Fibroblast of lung (primary cell): ENCODE measurements around the gene UXS1. TPM values are rescaled to one million over a fixed set of nuclear protein-coding genes. Genes with fewer than 3 reads are reported as not detected.
A peak's percentile ranks its signal among the peaks of the same experiment; 100 is the strongest.

Source experiments
- DNase-seq, 2 donors: peaks; one replicate each; pipeline versions ENCODE4 v3.0.0 to v3.0.0-alpha.2; 2010; ENCODE audit warnings: low read depth in 2 of 2
- H2AFZ ChIP-seq: 2 replicates; pipeline ENCODE4 v1.5.1; 2012; ENCODE audit warnings: low read length, control low read depth, inconsistent platforms
- H3K27ac ChIP-seq: 2 replicates; pipeline ENCODE4 v1.5.1; 2011; ENCODE audit warnings: low read length, control low read depth; ENCODE audit not compliant: insufficient read depth
- H3K27me3 ChIP-seq: 2 replicates; pipeline ENCODE4 v1.5.1; 2011; ENCODE audit warnings: mild to moderate bottlenecking, low read length; ENCODE audit not compliant: control insufficient read depth, insufficient read depth
- H3K36me3 ChIP-seq: 2 replicates; pipeline ENCODE4 v1.5.1; 2011; ENCODE audit warnings: low read length; ENCODE audit not compliant: control insufficient read depth, insufficient read depth
- H3K4me1 ChIP-seq: 2 replicates; pipeline ENCODE4 v1.5.1; 2011; ENCODE audit warnings: low read length; ENCODE audit not compliant: control insufficient read depth, insufficient read depth; ENCODE audit errors: extremely low read depth
- H3K4me2 ChIP-seq: 2 replicates; pipeline ENCODE4 v1.5.1; 2011; ENCODE audit warnings: low read length, control low read depth; ENCODE audit not compliant: insufficient read depth; ENCODE audit errors: extremely low read depth
- H3K4me3 ChIP-seq, 4 experiments: fragments of 200-600 bp in 1 of 4; sonication (generic) in 1 of 4; replicated peaks in 1 of 4; 2 replicates each; pipeline ENCODE4 v1.5.1; 2011 to 2016; ENCODE audit warnings: low read length in 4 of 4, low read depth in 3 of 4, mild to moderate bottlenecking in 3 of 4, control low read depth in 2 of 4, inconsistent platforms in 1 of 4, mixed read lengths in 1 of 4; ENCODE audit not compliant: insufficient read depth in 1 of 4; ENCODE audit errors: control extremely low read depth in 1 of 4
- H3K79me2 ChIP-seq: 2 replicates; pipeline ENCODE4 v1.5.1; 2012; ENCODE audit warnings: mild to moderate bottlenecking, low read length, inconsistent platforms; ENCODE audit not compliant: control insufficient read depth, insufficient read depth
- H3K9ac ChIP-seq: 2 replicates; pipeline ENCODE4 v1.5.1; 2011; ENCODE audit warnings: mild to moderate bottlenecking, low read length, control low read depth; ENCODE audit not compliant: insufficient read depth
- H3K9me3 ChIP-seq: 2 replicates; pipeline ENCODE4 v1.5.1; 2012; ENCODE audit warnings: low read depth, low read length; ENCODE audit not compliant: control insufficient read depth, insufficient read depth
- H4K20me1 ChIP-seq: 2 replicates; pipeline ENCODE4 v1.5.1; 2011; ENCODE audit warnings: low read length; ENCODE audit not compliant: control insufficient read depth, insufficient read depth; ENCODE audit errors: extremely low read depth
- CTCF ChIP-seq, 2 donors: IDR thresholded peaks in 1 of 2; conservative IDR thresholded peaks in 1 of 2; 1 replicate in 1 of 2; 2 replicates in 1 of 2; pipeline ENCODE4 v1.5.1; 2011 to 2012; ENCODE audit warnings: low read length in 2 of 2, control low read depth in 1 of 2, inconsistent platforms in 1 of 2, low read depth in 1 of 2, mild to moderate bottlenecking in 1 of 2
- EZH2 ChIP-seq: IDR thresholded peaks from 2 replicates; pipeline ENCODE4 v1.5.1; 2012; ENCODE audit warnings: low read length, control low read depth, mild to moderate bottlenecking; ENCODE audit errors: missing control alignments
- polyA plus RNA-seq, 2 donors: library from polyadenylated mRNA; depleted of rRNA in 1 of 2; stranded (reverse) in 1 of 2; unstranded in 1 of 2; fragments of >200 nt; gene quantifications; 2 replicates each; pipeline ENCODE4 v1.2.1, GENCODE V29; 2011 to 2012; ENCODE audit warnings: missing spikeins in 1 of 2
- total RNA-seq: library from RNA; depleted of rRNA; stranded (reverse); fragments of >200 nt; gene quantifications from 2 replicates; pipeline ENCODE4 v1.2.1, GENCODE V29; 2014

Gene UXS1
- total and polyA plus RNA-seq, 2 donors (not counting 1 experiment from before 2014, with no cell fraction given), result 23.1 to 59.8 TPM

- Histone ChIP-seq H2AFZ (no peak overlapping the region), H3K27ac (no peak overlapping the region), H3K27me3 (no peaks in the 10 kb centered on the region), H3K79me2 (no peaks in the 10 kb centered on the region), H3K9me3 (no peaks in the 10 kb centered on the region), H3K4me3 (no peak overlapping the region), H3K9ac (no peak overlapping the region), H3K4me2 (no peak overlapping the region), H3K36me3 (no peaks in the 10 kb centered on the region), H3K4me1 (no peaks in the 10 kb centered on the region), H4K20me1 (no peaks in the 10 kb centered on the region)
- TF ChIP-seq EZH2, result no peak
- no peak for TF ChIP-seq CTCF (conservative IDR thresholded peaks at IDR 0.05 in 1 of 2, IDR thresholded peaks at IDR 0.05 in 1 of 2; ENCODE audit: low read depth in 1 of 2, low read length in 2 of 2)
- DNase-seq, result peak in 1 of 2 donors; percentile 55
Measured at GRCh38 chr2:106127282-106127771, 66.8 kb downstream of the UXS1 start.

GRCh38 chr2:106126705-106127281 lies 67.3 kb downstream of the UXS1 start:
- Histone ChIP-seq H3K9ac (no peak overlapping the region), H3K4me2 (no peak overlapping the region), H3K27ac (no peak overlapping the region), H3K9me3 (no peaks in the 10 kb centered on the region), H4K20me1 (no peaks in the 10 kb centered on the region), H2AFZ (no peak overlapping the region), H3K4me1 (no peaks in the 10 kb centered on the region), H3K4me3 (no peak overlapping the region), H3K79me2 (no peaks in the 10 kb centered on the region), H3K27me3 (no peaks in the 10 kb centered on the region), H3K36me3 (no peaks in the 10 kb centered on the region)
- no peak for TF ChIP-seq EZH2
- no peak for TF ChIP-seq CTCF (conservative IDR thresholded peaks at IDR 0.05 in 1 of 2, IDR thresholded peaks at IDR 0.05 in 1 of 2; ENCODE audit: low read depth in 1 of 2, low read length in 2 of 2)
- no peak for DNase-seq

- H3K4me3 ChIP-seq, result no peak overlapping the region
- H3K27ac ChIP-seq, result no peak overlapping the region
- H3K27me3 ChIP-seq, result no peaks in the 10 kb centered on the region
- H3K4me2 ChIP-seq, result no peak overlapping the region
- no peak overlapping the region for H2AFZ ChIP-seq
- no peaks in the 10 kb centered on the region for H3K9me3 ChIP-seq
- DNase-seq, result no peak
- H4K20me1 ChIP-seq, result no peaks in the 10 kb centered on the region
- TF ChIP-seq EZH2 (no peak), CTCF (conservative IDR thresholded peaks at IDR 0.05 in 1 of 2, IDR thresholded peaks at IDR 0.05 in 1 of 2; ENCODE audit: low read depth in 1 of 2, low read length in 2 of 2) (no peak)
- no peaks in the 10 kb centered on the region for H3K4me1 ChIP-seq
- no peaks in the 10 kb centered on the region for H3K79me2 ChIP-seq
- no peak overlapping the region for H3K9ac ChIP-seq
- no peaks in the 10 kb centered on the region for H3K36me3 ChIP-seq
Measured at GRCh38 chr2:106126295-106126694, 67.8 kb downstream of the UXS1 start.
